ENCODE data around the gene CCDC157.

The CCDC157 gene

DNA sequence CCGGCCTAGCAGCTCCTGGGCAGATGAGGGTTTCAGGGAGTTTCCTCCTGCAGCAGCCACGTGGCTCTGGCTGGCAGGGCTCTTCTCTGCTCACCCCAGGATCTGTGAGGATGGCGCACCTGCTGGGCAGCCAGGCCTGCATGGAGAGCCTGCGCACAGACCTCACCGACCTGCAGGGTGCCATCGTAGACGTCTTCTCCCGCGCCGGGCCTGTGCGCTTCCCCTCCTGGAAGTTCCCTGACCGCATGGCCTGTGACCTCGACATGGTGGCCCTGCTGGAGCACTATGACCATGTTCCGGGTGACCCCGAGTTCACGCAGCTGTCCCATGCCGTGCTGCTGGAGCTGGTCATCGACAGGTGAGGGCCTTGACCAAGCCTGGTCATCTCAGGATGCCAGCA lies 9.1 kb downstream of the CCDC157 start:
- H3K4me3 ChIP-seq (ENCODE audit: low read length) = no peak overlapping the region
- H3K9me3 ChIP-seq (ENCODE audit: insufficient read depth, low read depth, low read length) = no peaks in the 10 kb centered on the region
- H3K27ac ChIP-seq (ENCODE audit: low read length) = no peak overlapping the region
- no peaks in the 10 kb centered on the region for H3K36me3 ChIP-seq (ENCODE audit: insufficient read depth, low read depth, low read length)
- H3K27me3 ChIP-seq (ENCODE audit: insufficient read depth, low read length) = no peaks in the 10 kb centered on the region
- peaks cover 7% of the 10 kb centered on the region; the same call in 1 of the 2 replicates for H3K4me1 ChIP-seq (ENCODE audit: insufficient read depth, low read length)
- no peak overlapping the region for H3K9ac ChIP-seq (ENCODE audit: low read depth, low read length)

DNA sequence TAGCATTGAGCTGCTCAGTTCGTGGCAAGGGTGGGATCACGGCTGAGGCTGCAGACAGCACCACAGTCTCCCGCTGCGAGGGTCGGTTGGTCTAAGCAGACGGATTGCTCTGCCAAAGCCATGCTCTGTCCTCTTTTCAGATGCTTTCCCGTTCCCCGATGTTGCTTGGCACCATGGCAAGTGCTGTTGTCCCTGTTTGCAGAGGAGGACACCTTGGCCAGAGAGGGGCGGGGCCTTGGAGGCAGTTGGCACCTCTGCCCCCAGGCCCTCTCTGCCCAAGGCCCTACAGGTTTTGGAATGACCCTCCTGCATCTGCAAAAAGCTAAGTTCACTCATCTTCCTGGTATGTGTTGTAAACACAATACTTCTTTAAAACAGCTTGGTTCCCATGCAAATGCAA lies 11.6 kb downstream of the CCDC157 start:
- Histone ChIP-seq H3K9me3 (ENCODE audit: insufficient read depth, low read depth, low read length) (no peaks in the 10 kb centered on the region), H3K4me1 (ENCODE audit: insufficient read depth, low read length) (no peaks in the 10 kb centered on the region), H3K27me3 (ENCODE audit: insufficient read depth, low read length) (no peaks in the 10 kb centered on the region), H3K4me3 (ENCODE audit: low read length) (no peak overlapping the region), H3K9ac (ENCODE audit: low read depth, low read length) (no peak overlapping the region), H3K36me3 (ENCODE audit: insufficient read depth, low read depth, low read length) (no peaks in the 10 kb centered on the region), H3K27ac (ENCODE audit: low read length) (no peak overlapping the region)

DNA sequence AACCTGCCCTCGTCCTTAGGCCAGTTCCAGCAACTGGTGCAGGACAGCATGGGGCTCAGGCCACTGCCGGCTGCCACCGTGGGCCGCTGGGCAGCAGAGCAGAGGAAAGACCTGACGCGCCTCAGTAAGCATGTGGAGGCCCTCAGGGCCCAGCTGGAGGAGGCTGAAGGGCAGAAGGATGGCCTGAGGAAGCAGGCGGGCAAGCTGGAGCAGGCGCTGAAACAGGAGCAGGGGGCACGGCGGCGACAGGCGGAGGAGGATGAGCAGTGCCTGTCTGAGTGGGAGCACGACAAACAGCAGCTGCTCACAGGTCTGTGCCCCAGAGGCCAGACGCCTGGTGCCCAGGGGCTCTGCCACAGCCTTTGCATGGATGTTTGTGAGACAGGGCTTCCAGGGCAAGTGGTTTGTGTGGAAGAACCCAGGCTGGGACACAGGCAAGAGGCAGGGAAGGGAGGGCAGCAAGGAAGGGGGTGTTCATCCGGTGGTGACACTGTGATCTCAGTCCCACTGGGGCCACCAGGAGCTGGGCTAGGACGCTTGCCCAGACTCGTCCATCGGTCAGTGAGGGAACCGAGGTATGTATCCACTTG lies 13.9 kb downstream of the CCDC157 start:
- Histone ChIP-seq H3K9ac (ENCODE audit: low read depth, low read length) (no peak overlapping the region), H3K27me3 (ENCODE audit: insufficient read depth, low read length) (no peaks in the 10 kb centered on the region)

DNA sequence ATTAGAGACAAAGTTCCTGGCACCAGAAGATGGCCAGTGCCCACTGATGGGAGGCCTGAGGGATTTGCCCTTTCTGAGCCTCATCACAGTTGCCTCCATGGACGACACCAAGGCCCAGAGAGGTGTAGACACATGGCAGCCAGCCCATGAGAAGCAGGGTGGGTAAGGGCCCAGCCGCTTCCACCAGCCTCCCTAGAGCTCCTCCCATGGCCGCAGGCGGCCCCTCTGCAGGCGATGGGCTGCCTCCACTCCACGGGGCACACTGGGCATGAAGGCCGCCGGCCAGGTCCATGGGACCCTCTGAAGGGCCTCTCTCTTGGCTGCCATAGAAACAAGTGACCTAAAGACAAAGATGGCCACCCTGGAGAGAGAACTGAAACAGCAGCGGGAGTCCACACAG lies 14.5 kb downstream of the CCDC157 start:
- no peak overlapping the region for H3K27ac ChIP-seq (ENCODE audit: low read length)
- H3K9me3 ChIP-seq (ENCODE audit: insufficient read depth, low read depth, low read length) = no peaks in the 10 kb centered on the region
- no peak overlapping the region for H3K9ac ChIP-seq (ENCODE audit: low read depth, low read length)
- no peaks in the 10 kb centered on the region for H3K36me3 ChIP-seq (ENCODE audit: insufficient read depth, low read depth, low read length)
- no peaks in the 10 kb centered on the region for H3K27me3 ChIP-seq (ENCODE audit: insufficient read depth, low read length)
- H3K4me3 ChIP-seq (ENCODE audit: low read length) = no peak overlapping the region
- H3K4me1 ChIP-seq (ENCODE audit: insufficient read depth, low read length) = no peaks in the 10 kb centered on the region

More for the DNA sequence above, 13.9 kb downstream of the CCDC157 start:
- no peaks in the 10 kb centered on the region for H3K9me3 ChIP-seq (ENCODE audit: insufficient read depth, low read depth, low read length)
- H3K36me3 ChIP-seq (ENCODE audit: insufficient read depth, low read depth, low read length) = no peaks in the 10 kb centered on the region
- H3K27ac ChIP-seq (ENCODE audit: low read length) = no peak overlapping the region
- no peak overlapping the region for H3K4me3 ChIP-seq (ENCODE audit: low read length)
- H3K4me1 ChIP-seq (ENCODE audit: insufficient read depth, low read length) = no peaks in the 10 kb centered on the region

DNA sequence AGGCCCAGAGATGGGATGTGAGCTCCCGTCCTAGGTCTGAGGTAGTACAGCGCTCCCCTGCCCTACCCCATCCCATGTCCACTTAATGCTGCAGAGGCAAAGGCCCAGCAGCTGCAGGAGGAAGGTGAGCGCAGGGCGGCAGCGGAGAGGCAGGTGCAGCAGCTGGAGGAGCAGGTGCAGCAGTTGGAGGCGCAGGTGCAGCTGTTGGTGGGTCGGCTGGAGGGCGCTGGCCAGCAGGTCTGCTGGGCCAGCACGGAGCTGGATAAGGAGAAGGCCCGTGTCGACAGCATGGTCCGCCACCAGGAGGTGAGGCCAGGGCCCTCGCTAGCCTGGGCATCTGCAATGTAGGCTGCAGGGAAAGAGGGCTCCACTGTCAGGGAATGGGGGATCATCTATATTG lies 15.2 kb downstream of the CCDC157 start:
- Histone ChIP-seq H3K9me3 (ENCODE audit: insufficient read depth, low read depth, low read length) (no peaks in the 10 kb centered on the region), H3K27me3 (ENCODE audit: insufficient read depth, low read length) (no peaks in the 10 kb centered on the region), H3K4me3 (ENCODE audit: low read length) (no peak overlapping the region), H3K4me1 (ENCODE audit: insufficient read depth, low read length) (no peaks in the 10 kb centered on the region), H3K36me3 (ENCODE audit: insufficient read depth, low read depth, low read length) (no peaks in the 10 kb centered on the region), H3K27ac (ENCODE audit: low read length) (no peak overlapping the region), H3K9ac (ENCODE audit: low read depth, low read length) (no peak overlapping the region)

DNA sequence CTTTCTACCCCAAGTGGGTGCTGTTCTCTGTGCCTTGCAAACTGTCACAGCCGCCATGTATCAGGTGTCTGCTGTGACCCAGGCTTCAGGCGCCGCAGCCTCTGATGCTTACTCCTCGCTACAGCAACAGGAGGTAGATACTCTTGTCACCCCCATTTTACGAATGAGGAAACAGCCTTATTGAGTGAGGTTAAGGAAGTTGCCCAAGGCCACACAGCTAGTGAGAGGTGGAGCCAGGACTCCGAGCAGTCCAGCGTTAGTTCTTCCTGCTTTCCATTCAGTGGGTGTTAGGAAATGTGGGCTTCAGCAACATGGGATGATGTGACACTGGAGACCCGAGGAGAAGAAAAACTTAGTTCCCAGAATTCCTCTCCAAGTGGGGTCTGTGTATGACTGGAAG lies 16.1 kb downstream of the CCDC157 start:
- H3K4me3 ChIP-seq (ENCODE audit: low read length) = no peak overlapping the region
- H3K27me3 ChIP-seq (ENCODE audit: insufficient read depth, low read length) = no peaks in the 10 kb centered on the region
- no peaks in the 10 kb centered on the region for H3K4me1 ChIP-seq (ENCODE audit: insufficient read depth, low read length)
- H3K9me3 ChIP-seq (ENCODE audit: insufficient read depth, low read depth, low read length) = no peaks in the 10 kb centered on the region
- H3K9ac ChIP-seq (ENCODE audit: low read depth, low read length) = no peak overlapping the region
- H3K36me3 ChIP-seq (ENCODE audit: insufficient read depth, low read depth, low read length) = peaks cover 5% of the 10 kb centered on the region; the same call in 1 of the 2 replicates
- H3K27ac ChIP-seq (ENCODE audit: low read length) = no peak overlapping the region

DNA sequence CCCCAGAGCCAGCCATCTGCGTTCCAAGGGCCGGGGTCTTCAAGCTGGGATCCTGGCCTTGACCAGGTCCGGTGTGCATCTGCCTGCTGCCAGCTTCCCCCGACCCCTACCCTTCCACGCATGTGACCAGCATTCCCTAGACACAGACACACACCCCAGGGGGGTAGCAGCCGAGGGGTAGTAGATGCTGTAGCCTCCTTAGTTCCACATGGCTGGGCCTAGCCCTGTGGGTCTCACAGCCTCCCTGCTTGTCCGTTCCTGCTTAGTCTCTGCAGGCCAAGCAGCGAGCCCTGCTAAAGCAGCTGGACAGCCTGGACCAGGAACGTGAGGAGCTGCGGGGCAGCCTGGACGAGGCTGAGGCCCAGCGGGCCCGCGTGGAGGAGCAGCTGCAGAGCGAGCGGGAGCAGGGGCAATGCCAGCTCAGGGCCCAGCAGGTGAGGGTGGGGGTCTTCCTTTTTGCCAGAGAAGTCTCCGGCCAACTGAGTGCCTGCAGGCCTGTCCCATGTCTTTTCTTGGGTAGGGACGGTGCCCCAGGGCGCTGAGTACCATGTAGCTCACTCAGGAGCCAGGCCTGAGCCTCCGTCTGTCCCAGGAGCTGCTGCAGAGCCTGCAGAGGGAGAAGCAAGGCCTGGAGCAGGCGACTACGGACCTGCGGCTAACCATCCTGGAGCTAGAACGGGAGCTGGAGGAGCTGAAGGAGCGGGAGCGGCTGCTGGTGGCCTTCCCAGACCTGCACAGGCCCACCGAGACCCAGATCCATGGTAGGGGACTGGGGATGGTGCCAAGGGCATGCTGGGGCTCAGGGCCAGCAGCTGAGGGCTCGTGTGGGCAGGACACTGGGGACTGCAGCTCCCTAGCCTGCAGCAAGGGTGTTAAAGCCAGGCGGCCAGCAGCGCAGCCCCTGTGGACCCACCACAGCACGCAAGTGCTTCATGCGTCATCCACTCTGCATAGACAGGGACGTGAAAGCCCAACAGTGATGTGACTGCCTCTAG lies 16.8 kb downstream of the CCDC157 start:
- Histone ChIP-seq H3K27me3 (ENCODE audit: insufficient read depth, low read length) (no peaks in the 10 kb centered on the region), H3K27ac (ENCODE audit: low read length) (no peak overlapping the region), H3K4me3 (ENCODE audit: low read length) (no peak overlapping the region), H3K4me1 (ENCODE audit: insufficient read depth, low read length) (no peaks in the 10 kb centered on the region), H3K9ac (ENCODE audit: low read depth, low read length) (no peak overlapping the region), H3K36me3 (ENCODE audit: insufficient read depth, low read depth, low read length) (peaks cover 5% of the 10 kb centered on the region; the same call in 1 of the 2 replicates), H3K9me3 (ENCODE audit: insufficient read depth, low read depth, low read length) (no peaks in the 10 kb centered on the region)

DNA sequence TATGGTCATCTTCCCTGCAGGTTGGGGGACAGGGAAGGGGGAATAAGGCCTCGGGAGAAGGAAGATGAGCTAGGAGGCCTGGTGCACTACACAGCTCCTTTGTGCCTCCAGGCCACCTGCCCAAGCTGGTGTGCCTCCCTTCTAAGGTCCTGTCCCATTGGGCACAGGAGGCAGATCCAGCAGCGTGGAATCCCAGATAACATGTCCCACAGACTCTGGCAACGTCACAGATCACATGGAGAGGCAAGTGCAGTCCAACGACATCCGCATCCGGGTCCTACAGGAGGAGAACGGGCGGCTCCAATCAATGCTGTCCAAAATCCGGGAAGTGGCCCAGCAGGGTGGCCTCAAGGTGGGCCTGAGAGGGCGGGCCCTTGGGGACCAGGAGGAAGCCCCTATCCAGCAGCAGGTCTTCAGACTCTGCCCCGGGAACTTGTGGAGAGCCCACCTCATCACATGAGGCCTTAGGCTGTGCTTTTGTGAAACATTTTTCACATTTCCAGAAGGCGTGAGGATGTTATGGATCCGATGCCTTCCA lies 18.6 kb downstream of the CCDC157 start:
- Histone ChIP-seq H3K36me3 (ENCODE audit: insufficient read depth, low read depth, low read length) (peaks cover 13% of the 10 kb centered on the region; the same call in 1 of the 2 replicates), H3K27me3 (ENCODE audit: insufficient read depth, low read length) (no peaks in the 10 kb centered on the region), H3K9ac (ENCODE audit: low read depth, low read length) (no peak overlapping the region), H3K9me3 (ENCODE audit: insufficient read depth, low read depth, low read length) (no peaks in the 10 kb centered on the region), H3K4me3 (ENCODE audit: low read length) (no peak overlapping the region), H3K4me1 (ENCODE audit: insufficient read depth, low read length) (no peaks in the 10 kb centered on the region), H3K27ac (ENCODE audit: low read length) (no peak overlapping the region)

DNA sequence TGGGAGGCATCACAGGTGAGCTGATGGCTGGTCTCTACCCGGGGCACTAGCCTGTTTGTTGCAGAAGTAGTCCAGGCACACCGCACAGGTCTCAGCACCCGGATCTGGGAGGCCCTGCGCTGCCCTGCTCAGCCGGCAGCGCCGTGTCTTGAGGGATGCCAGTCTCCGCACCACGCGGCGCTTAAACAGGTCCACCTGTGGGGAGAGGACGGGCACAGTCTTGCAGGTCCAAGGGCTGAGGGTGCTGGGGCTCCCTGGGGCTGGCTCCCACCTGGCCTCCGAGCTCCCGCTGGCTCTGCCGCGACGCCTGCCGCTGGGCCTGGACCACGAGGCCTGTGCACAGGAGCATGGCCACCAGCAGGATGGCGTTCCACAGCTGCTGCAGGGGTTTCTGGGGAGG lies 23.2 kb downstream of the CCDC157 start:
- Histone ChIP-seq H3K9me3 (ENCODE audit: insufficient read depth, low read depth, low read length) (no peaks in the 10 kb centered on the region), H3K4me3 (ENCODE audit: low read length) (no peak overlapping the region), H3K36me3 (ENCODE audit: insufficient read depth, low read depth, low read length) (peaks cover 27% of the 10 kb centered on the region), H3K27me3 (ENCODE audit: insufficient read depth, low read length) (no peaks in the 10 kb centered on the region), H3K27ac (ENCODE audit: low read length) (no peak overlapping the region), H3K4me1 (ENCODE audit: insufficient read depth, low read length) (no peaks in the 10 kb centered on the region), H3K9ac (ENCODE audit: low read depth, low read length) (no peak overlapping the region)

DNA sequence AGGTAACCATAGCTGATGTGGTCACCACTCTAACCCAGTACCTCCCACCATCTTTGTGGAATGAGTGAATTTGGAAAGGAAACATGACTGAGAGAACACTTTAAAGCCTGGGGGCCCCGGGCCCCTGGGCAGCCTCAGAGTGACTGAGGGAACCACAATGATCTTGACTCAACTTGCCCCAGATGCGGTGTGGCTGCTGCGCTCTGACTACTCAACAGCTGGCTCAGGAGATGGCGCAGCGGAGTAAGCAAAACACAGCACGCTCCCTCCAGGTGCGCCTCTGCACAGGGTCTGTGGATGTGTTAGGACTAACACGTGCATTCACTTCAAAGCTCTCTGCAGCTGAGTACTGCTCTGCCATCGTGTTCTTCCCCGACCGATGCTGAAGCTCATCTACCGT lies 24.5 kb downstream of the CCDC157 start:
- Histone ChIP-seq H3K4me3 (ENCODE audit: low read length) (no peak overlapping the region), H3K27me3 (ENCODE audit: insufficient read depth, low read length) (no peaks in the 10 kb centered on the region), H3K9me3 (ENCODE audit: insufficient read depth, low read depth, low read length) (no peaks in the 10 kb centered on the region), H3K36me3 (ENCODE audit: insufficient read depth, low read depth, low read length) (peaks cover 27% of the 10 kb centered on the region), H3K27ac (ENCODE audit: low read length) (no peak overlapping the region), H3K4me1 (ENCODE audit: insufficient read depth, low read length) (peaks cover 2% of the 10 kb centered on the region; the same call in 1 of the 2 replicates), H3K9ac (ENCODE audit: low read depth, low read length) (no peak overlapping the region)

DNA sequence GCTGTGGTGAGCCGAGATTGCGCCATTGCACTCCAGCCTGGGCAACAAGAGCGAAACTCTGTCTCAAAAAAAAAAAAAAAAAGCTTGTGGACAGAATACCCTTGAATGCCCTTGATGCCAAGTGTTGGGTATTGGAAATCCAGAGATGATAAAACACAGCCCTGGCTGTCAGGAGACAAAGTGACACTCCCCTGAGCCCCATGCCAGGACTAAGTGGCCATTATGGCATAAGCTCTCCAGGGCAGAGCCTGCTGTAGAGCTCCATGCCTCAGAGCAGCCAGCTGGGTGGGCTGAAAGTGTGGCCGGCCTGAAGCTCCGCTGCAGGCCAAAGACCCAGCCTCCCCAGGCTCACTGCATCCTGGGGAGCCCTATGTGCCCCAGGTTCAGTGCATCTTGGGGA lies 25.5 kb downstream of the CCDC157 start:
- no peak overlapping the region for H3K27ac ChIP-seq (ENCODE audit: low read length)
- H3K36me3 ChIP-seq (ENCODE audit: insufficient read depth, low read depth, low read length) = peaks cover 25% of the 10 kb centered on the region
- H3K4me3 ChIP-seq (ENCODE audit: low read length) = no peak overlapping the region
- no peak overlapping the region for H3K9ac ChIP-seq (ENCODE audit: low read depth, low read length)
- peaks cover 5% of the 10 kb centered on the region; the same call in 1 of the 2 replicates for H3K4me1 ChIP-seq (ENCODE audit: insufficient read depth, low read length)
- H3K9me3 ChIP-seq (ENCODE audit: insufficient read depth, low read depth, low read length) = no peaks in the 10 kb centered on the region
- H3K27me3 ChIP-seq (ENCODE audit: insufficient read depth, low read length) = no peaks in the 10 kb centered on the region
